AG10803 (cell line): ENCODE measurements around the gene TBATA.

Experiments used
- DNase-seq: peaks from one replicate; pipeline ENCODE4 v3.0.0; 2010; ENCODE audit warnings: low read depth
- H3K4me3 ChIP-seq: 2 replicates; pipeline ENCODE4 v1.5.1; 2011; ENCODE audit warnings: mild to moderate bottlenecking, low read length, control low read depth
- CTCF ChIP-seq: conservative IDR thresholded peaks from 2 replicates; pipeline ENCODE4 v1.5.1; 2011; ENCODE audit warnings: mild to moderate bottlenecking, low read length, control low read depth, inconsistent platforms

Gene TBATA

DNA sequence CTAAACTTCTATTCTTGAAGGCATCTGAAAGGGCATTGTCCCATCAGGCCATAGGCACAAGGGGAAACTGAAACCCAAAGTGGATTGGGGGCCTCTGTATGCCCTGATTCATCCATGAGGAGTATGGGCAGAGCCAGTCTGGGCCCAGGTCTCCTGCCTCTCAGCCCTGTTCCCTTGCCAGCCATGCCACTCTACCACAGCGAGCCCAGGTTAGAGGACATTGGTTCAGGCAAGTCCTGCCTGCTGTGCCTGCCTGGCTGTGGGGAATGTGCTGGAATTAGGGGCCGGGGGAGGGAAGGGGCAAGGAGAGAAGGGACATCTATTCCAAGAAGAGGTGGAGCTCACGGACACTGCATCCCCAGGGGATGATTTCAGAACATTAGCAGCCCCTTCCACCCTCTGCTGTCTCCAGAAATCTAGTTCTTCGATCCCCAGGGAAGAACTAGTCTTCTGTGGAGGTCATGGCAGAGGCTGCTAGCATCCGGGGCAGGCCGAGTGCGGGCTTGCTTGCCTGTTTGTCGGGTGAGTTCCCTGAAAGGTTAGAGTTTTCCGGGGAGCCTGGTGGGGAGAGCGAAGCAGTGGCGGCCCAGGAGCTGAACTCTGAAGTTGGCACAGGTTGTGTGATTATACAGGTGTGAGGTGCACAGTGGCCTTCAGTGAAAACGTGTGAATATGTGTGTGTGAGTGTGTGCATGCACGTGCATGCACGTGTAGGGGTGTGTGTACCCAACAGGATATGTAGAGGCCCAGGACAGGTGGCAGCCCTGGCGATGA lies 37.8 kb downstream of the TBATA start:
- DNase-seq, result no peak
- no peak overlapping the region for H3K4me3 ChIP-seq
- no peak for TF ChIP-seq CTCF

- DNase-seq, result no peak
- TF ChIP-seq CTCF, result no peak
- no peak overlapping the region for H3K4me3 ChIP-seq
Measured at GRCh38 chr10:70745555-70745954, 39.6 kb downstream of the TBATA start.

GRCh38 chr10:70744617-70745143 lies 40.5 kb downstream of the TBATA start:
- DNase-seq, result no peak
- TF ChIP-seq CTCF, result no peak
- no peak overlapping the region for H3K4me3 ChIP-seq

GRCh38 chr10:70743879-70744278 lies 41.3 kb downstream of the TBATA start:
- DNase-seq, result no peak

GRCh38 chr10:70743430-70743788 lies 41.8 kb downstream of the TBATA start:
- TF ChIP-seq CTCF, result no peak
- no peak for DNase-seq
- H3K4me3 ChIP-seq, result no peak overlapping the region

More at GRCh38 chr10:70743879-70744278, 41.3 kb downstream of the TBATA start:
- no peak overlapping the region for H3K4me3 ChIP-seq
- no peak for TF ChIP-seq CTCF

GRCh38 chr10:70742537-70743429 lies 42.4 kb downstream of the TBATA start:
- no peak overlapping the region for H3K4me3 ChIP-seq
- no peak for TF ChIP-seq CTCF
- peak; percentile 84 for DNase-seq
